ENCODE data around the gene WBP11.

Gene WBP11

DNA sequence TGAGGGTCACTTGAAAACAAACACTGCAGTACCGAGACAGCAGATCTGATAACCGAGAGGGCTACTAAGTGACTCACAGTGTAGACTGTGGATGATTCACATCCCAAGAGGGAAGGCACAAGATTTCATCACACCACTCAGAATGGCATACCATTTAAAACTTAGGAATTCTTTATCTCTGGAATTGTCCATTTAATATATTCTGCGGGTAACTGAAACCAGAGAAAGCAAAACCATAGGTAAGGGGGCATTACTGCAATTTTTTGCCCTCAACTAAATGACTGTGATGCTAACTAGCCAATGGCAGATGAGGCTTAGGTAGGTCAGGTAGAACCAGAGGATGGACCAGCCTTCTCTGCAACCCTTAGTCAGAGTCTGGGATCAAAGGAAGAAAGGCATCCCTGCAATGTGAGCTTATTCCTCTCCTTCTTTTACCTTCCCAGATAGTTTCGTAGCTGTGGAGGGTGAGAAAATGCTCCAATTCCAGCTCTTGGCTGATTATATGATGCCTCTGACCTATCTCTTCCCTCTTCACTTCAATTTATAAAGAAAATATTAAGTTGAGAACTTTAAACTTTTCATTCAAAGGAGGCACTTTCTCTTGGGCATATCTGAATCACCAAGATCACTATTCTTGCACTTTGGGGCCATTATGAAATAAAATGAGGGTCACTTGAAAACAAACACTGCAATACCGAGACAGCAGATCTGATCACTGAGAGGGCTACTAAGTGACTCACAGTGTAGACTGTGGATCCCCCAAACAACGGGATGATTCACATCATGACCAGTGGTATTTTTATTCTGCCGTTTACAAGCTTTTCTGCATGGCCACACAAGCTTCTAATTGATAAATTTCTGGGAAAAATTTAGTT is 33.3 kb upstream of the WBP11 start:
- Histone ChIP-seq H3K36me3 (ENCODE audit: control insufficient read depth in 4 of 4, insufficient read depth in 4 of 4, low read length in 3 of 4) (no peaks in the 10 kb centered on the region), H3K27ac (ENCODE audit: insufficient read depth in 1 of 2, low read depth in 1 of 2, low read length in 2 of 2, poor library complexity in 1 of 2, severe bottlenecking in 2 of 2) (no peak overlapping the region)

DNA sequence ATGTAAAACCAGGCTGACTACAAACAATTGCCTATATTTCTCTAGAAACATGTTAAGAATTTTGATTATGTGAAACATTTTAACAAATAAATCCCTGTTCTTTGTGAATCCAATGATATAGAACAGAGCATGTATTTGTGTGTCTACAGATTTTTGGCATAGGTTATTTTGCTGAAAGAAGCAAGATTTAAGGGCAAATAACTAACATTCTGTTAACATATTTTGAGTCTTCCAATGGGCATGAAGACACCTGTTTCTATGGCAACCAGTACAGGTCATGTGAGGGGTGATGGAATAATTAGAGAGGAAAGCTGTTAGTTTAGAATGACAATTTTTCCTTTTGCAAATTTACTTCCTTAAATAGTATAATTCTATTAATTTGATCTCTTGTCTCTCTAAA is 31.2 kb upstream of the WBP11 start:
- no peak for DNase-seq
- no peaks in the 10 kb centered on the region for H3K36me3 ChIP-seq (ENCODE audit: control insufficient read depth in 4 of 4, insufficient read depth in 4 of 4, low read length in 3 of 4)
- peaks cover 0 to 4% (median 0%) of the 10 kb centered on the region in 5 experiments for H3K9me3 ChIP-seq (ENCODE audit: control extremely low read depth in 1 of 5, control insufficient read depth in 4 of 5, insufficient read depth in 2 of 5, low read depth in 1 of 5, low read length in 4 of 5)
- ChIA-PET CTCF (interaction anchor here (1.2 kb wide), 1 partner anchor 162 kb away, joined by 3 read pairs; no protein-coding TSS in a partner anchor), POLR2A (no interaction called here)
- no peak overlapping the region for H3K4me3 ChIP-seq (ENCODE audit: control insufficient read depth in 1 of 7, extremely low read depth in 1 of 7, insufficient read depth in 4 of 7, low read depth in 2 of 7, low read length in 6 of 7)
- H3K27ac ChIP-seq (ENCODE audit: insufficient read depth in 1 of 2, low read depth in 1 of 2, low read length in 2 of 2, poor library complexity in 1 of 2, severe bottlenecking in 2 of 2): no peak overlapping the region
- no peaks in the 10 kb centered on the region for H3K4me1 ChIP-seq (ENCODE audit: control extremely low read depth in 1 of 4, control insufficient read depth in 4 of 4, insufficient read depth in 4 of 4, low read length in 3 of 4)
- no peaks in the 10 kb centered on the region for H3K27me3 ChIP-seq (replicated peaks in 2 of 5; ENCODE audit: control insufficient read depth in 4 of 5, insufficient read depth in 5 of 5, low read length in 4 of 5)

More for the DNA sequence above, 33.3 kb upstream of the WBP11 start:
- DNase-seq: no peak
- ChIA-PET POLR2A (no interaction called here), CTCF (interaction anchor here (1.0 to 1.5 kb wide), 4 partner anchors 8 to 66 kb away, joined by 3 to 4 read pairs (median 3); a partner anchor contains a TSS)
- peaks cover 0 to 4% (median 0%) of the 10 kb centered on the region in 5 experiments for H3K9me3 ChIP-seq (ENCODE audit: control extremely low read depth in 1 of 5, control insufficient read depth in 4 of 5, insufficient read depth in 2 of 5, low read depth in 1 of 5, low read length in 4 of 5)
- H3K4me1 ChIP-seq (ENCODE audit: control extremely low read depth in 1 of 4, control insufficient read depth in 4 of 4, insufficient read depth in 4 of 4, low read length in 3 of 4): no peaks in the 10 kb centered on the region
- H3K4me3 ChIP-seq (ENCODE audit: control insufficient read depth in 1 of 7, extremely low read depth in 1 of 7, insufficient read depth in 4 of 7, low read depth in 2 of 7, low read length in 6 of 7): no peak overlapping the region
- H3K27me3 ChIP-seq (replicated peaks in 2 of 5; ENCODE audit: control insufficient read depth in 4 of 5, insufficient read depth in 5 of 5, low read length in 4 of 5): no peaks in the 10 kb centered on the region
- 95% methylated on average over 5 of the region's 7 CpGs for WGBS (ENCODE audit: insufficient coverage)

DNA sequence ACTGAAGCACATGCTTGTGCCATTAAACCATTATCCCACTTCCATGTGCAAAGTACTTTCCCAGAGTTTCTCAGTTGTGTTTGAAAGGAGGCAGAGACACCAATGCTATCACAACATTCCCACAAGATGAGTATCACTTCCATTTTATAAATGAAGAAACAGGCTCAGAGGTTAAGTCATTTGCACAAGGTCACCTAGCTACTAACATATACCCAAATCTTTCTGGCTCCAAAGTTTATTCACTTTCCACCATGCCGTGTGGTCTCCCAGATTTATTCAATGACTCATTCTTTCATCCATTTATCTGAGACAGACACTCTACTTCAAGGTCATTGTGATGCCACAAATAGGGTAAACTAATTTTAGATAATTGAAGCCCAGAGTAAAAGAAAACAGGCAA is 30.7 kb upstream of the WBP11 start:
- H3K9me3 ChIP-seq (ENCODE audit: control extremely low read depth in 1 of 5, control insufficient read depth in 4 of 5, insufficient read depth in 2 of 5, low read depth in 1 of 5, low read length in 4 of 5): no peaks in the 10 kb centered on the region
- H3K27ac ChIP-seq (ENCODE audit: insufficient read depth in 1 of 2, low read depth in 1 of 2, low read length in 2 of 2, poor library complexity in 1 of 2, severe bottlenecking in 2 of 2): no peak overlapping the region
- H3K27me3 ChIP-seq (replicated peaks in 2 of 5; ENCODE audit: control insufficient read depth in 4 of 5, insufficient read depth in 5 of 5, low read length in 4 of 5): no peaks in the 10 kb centered on the region
- ChIA-PET CTCF (interaction anchor here (0.7 to 1.4 kb wide), 2 partner anchors 10 to 314 kb away, joined by 3 to 4 read pairs; partner anchors contain the start of gene ART4), POLR2A (no interaction called here)
- H3K4me1 ChIP-seq (ENCODE audit: control extremely low read depth in 1 of 4, control insufficient read depth in 4 of 4, insufficient read depth in 4 of 4, low read length in 3 of 4): no peaks in the 10 kb centered on the region
- WGBS (ENCODE audit: insufficient coverage): 88% methylated on average over 1 of the region's 1 CpG
- H3K36me3 ChIP-seq (ENCODE audit: control insufficient read depth in 4 of 4, insufficient read depth in 4 of 4, low read length in 3 of 4): no peaks in the 10 kb centered on the region
- DNase-seq: no peak
- no peak overlapping the region for H3K4me3 ChIP-seq (ENCODE audit: control insufficient read depth in 1 of 7, extremely low read depth in 1 of 7, insufficient read depth in 4 of 7, low read depth in 2 of 7, low read length in 6 of 7)

DNA sequence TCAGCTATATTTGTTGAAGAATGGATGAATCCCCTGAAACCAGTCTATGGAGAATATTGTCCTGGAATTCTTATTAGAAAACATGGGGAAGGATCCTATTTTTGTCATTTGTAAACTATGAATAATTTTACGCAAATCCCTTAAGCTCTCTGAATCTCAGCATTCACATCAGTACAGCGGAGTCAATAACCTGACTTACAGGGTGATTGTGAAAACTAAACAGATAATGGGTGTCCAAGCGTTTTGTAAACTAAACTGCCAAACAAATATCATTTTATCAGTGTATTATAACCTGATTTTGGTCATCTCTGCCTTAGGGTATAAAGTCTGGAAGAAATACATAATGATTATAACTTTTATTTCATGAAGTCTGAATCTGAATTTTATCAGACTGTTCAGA is 30.1 kb upstream of the WBP11 start:
- POLR2A ChIA-PET: interaction anchor here (0.6 kb wide), 1 partner anchor 20 kb away, joined by 3 read pairs; no protein-coding TSS in a partner anchor
- no peaks in the 10 kb centered on the region for H3K9me3 ChIP-seq (ENCODE audit: control extremely low read depth in 1 of 5, control insufficient read depth in 4 of 5, insufficient read depth in 2 of 5, low read depth in 1 of 5, low read length in 4 of 5)
- H3K36me3 ChIP-seq (ENCODE audit: control insufficient read depth in 4 of 4, insufficient read depth in 4 of 4, low read length in 3 of 4): no peaks in the 10 kb centered on the region
- H3K4me3 ChIP-seq (ENCODE audit: control insufficient read depth in 1 of 7, extremely low read depth in 1 of 7, insufficient read depth in 4 of 7, low read depth in 2 of 7, low read length in 6 of 7): no peak overlapping the region
- no CpG with 5 or more reads among the region's 3 CpGs for WGBS (ENCODE audit: insufficient coverage)
- H3K4me1 ChIP-seq (ENCODE audit: control extremely low read depth in 1 of 4, control insufficient read depth in 4 of 4, insufficient read depth in 4 of 4, low read length in 3 of 4): no peaks in the 10 kb centered on the region
- H3K27me3 ChIP-seq (replicated peaks in 2 of 5; ENCODE audit: control insufficient read depth in 4 of 5, insufficient read depth in 5 of 5, low read length in 4 of 5): no peaks in the 10 kb centered on the region
- no peak for DNase-seq
- CTCF ChIA-PET: interaction anchor here (1.4 kb wide), 1 partner anchor 10 kb away, joined by 4 read pairs; the partner anchor contains the start of gene ART4
- no peak overlapping the region for H3K27ac ChIP-seq (ENCODE audit: insufficient read depth in 1 of 2, low read depth in 1 of 2, low read length in 2 of 2, poor library complexity in 1 of 2, severe bottlenecking in 2 of 2)

DNA sequence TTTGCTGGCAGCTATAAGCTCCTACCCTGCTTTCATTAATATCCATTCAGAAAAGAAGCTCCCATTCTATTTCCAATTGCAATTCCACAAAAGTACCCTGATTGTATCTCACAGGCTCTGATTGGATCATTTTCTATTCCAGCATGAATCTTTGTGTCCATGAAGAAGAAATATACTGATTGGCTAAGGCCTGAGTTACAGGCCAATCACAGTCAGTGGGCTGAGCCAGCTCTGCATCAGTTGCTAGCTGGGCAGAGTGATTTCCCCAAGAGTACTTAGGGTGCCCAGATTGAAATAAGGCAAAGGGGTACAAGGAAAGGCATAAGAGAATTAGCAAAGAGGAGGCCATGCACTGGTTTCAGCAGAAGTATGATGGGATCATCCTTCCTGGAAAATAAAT is 25.6 kb upstream of the WBP11 start:
- peak in 2 of 3 donors; percentile 33 to 34 for DNase-seq
- Histone ChIP-seq H3K4me1 (ENCODE audit: control extremely low read depth in 1 of 4, control insufficient read depth in 4 of 4, insufficient read depth in 4 of 4, low read length in 3 of 4) (no peaks in the 10 kb centered on the region), H3K27ac (ENCODE audit: insufficient read depth in 1 of 2, low read depth in 1 of 2, low read length in 2 of 2, poor library complexity in 1 of 2, severe bottlenecking in 2 of 2) (no peak overlapping the region), H3K4me3 (ENCODE audit: control insufficient read depth in 1 of 7, extremely low read depth in 1 of 7, insufficient read depth in 4 of 7, low read depth in 2 of 7, low read length in 6 of 7) (no peak overlapping the region), H3K27me3 (replicated peaks in 2 of 5; ENCODE audit: control insufficient read depth in 4 of 5, insufficient read depth in 5 of 5, low read length in 4 of 5) (no peaks in the 10 kb centered on the region), H3K9me3 (ENCODE audit: control extremely low read depth in 1 of 5, control insufficient read depth in 4 of 5, insufficient read depth in 2 of 5, low read depth in 1 of 5, low read length in 4 of 5) (no peaks in the 10 kb centered on the region), H3K36me3 (ENCODE audit: control insufficient read depth in 4 of 4, insufficient read depth in 4 of 4, low read length in 3 of 4) (no peaks in the 10 kb centered on the region)
- ChIA-PET CTCF (interaction anchor here (0.9 to 1.8 kb wide), 5 partner anchors 8 to 166 kb away, joined by 3 to 5 read pairs (median 3); no protein-coding TSS in a partner anchor), POLR2A (interaction anchor here (0.7 kb wide), 1 partner anchor 75 kb away, joined by 3 read pairs; no protein-coding TSS in a partner anchor)

DNA sequence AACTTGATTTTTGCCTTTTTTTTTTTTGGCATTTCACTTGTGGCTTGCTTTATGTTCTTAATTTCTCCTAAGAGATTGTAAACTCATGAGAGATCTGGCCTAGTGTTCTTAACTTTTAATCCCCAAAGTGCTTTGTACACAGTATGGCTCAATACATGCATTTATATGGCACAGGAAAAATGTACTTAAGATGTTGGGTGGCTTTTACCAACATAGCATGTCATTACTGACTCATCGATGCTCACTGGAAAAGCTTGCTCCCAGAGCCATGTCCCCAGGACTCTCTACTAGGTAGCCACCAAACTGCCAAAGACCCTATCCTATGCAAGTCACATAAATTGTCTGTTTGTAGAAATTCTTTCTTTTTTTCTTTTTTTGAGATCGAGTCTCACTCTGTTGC is 23.8 kb upstream of the WBP11 start:
- POLR2A ChIA-PET: no interaction called here
- CTCF ChIA-PET: interaction anchor here (1.2 to 1.8 kb wide), 2 partner anchors 10 to 168 kb away, joined by 3 to 5 read pairs; no protein-coding TSS in a partner anchor

DNA sequence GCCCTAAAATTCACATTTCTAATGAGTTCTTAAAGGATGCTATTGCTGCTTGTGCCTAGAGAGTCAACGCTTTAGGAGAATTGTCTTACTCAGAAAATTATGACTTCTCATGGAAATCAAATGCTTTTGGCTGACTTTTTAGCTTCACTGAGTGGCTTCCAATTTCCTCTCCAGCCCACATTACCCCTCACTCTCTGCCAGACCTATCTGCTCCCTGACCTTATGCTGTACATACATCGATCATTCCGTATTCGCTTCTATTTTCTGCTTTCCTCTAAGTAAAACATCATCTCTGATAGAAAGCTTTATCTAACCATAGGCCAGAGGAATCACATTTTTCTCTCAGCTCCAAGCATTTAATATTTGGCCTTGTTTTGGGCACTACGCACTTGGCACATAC is 23.2 kb upstream of the WBP11 start:
- Histone ChIP-seq H3K27ac (ENCODE audit: insufficient read depth in 1 of 2, low read depth in 1 of 2, low read length in 2 of 2, poor library complexity in 1 of 2, severe bottlenecking in 2 of 2) (no peak overlapping the region), H3K36me3 (ENCODE audit: control insufficient read depth in 4 of 4, insufficient read depth in 4 of 4, low read length in 3 of 4) (no peaks in the 10 kb centered on the region), H3K9me3 (ENCODE audit: control extremely low read depth in 1 of 5, control insufficient read depth in 4 of 5, insufficient read depth in 2 of 5, low read depth in 1 of 5, low read length in 4 of 5) (no peaks in the 10 kb centered on the region), H3K4me1 (ENCODE audit: control extremely low read depth in 1 of 4, control insufficient read depth in 4 of 4, insufficient read depth in 4 of 4, low read length in 3 of 4) (no peaks in the 10 kb centered on the region), H3K4me3 (ENCODE audit: control insufficient read depth in 1 of 7, extremely low read depth in 1 of 7, insufficient read depth in 4 of 7, low read depth in 2 of 7, low read length in 6 of 7) (no peak overlapping the region), H3K27me3 (replicated peaks in 2 of 5; ENCODE audit: control insufficient read depth in 4 of 5, insufficient read depth in 5 of 5, low read length in 4 of 5) (no peaks in the 10 kb centered on the region)
- WGBS (ENCODE audit: insufficient coverage): 100% methylated on average over 5 of the region's 5 CpGs
- ChIA-PET CTCF (interaction anchor here (1.2 kb wide), 1 partner anchor 10 kb away, joined by 3 read pairs; no protein-coding TSS in a partner anchor), POLR2A (no interaction called here)
- no peak for DNase-seq

More for the DNA sequence above, 23.8 kb upstream of the WBP11 start:
- Histone ChIP-seq H3K27ac (ENCODE audit: insufficient read depth in 1 of 2, low read depth in 1 of 2, low read length in 2 of 2, poor library complexity in 1 of 2, severe bottlenecking in 2 of 2) (no peak overlapping the region), H3K4me1 (ENCODE audit: control extremely low read depth in 1 of 4, control insufficient read depth in 4 of 4, insufficient read depth in 4 of 4, low read length in 3 of 4) (no peaks in the 10 kb centered on the region), H3K4me3 (ENCODE audit: control insufficient read depth in 1 of 7, extremely low read depth in 1 of 7, insufficient read depth in 4 of 7, low read depth in 2 of 7, low read length in 6 of 7) (no peak overlapping the region), H3K36me3 (ENCODE audit: control insufficient read depth in 4 of 4, insufficient read depth in 4 of 4, low read length in 3 of 4) (no peaks in the 10 kb centered on the region), H3K9me3 (ENCODE audit: control extremely low read depth in 1 of 5, control insufficient read depth in 4 of 5, insufficient read depth in 2 of 5, low read depth in 1 of 5, low read length in 4 of 5) (no peaks in the 10 kb centered on the region), H3K27me3 (replicated peaks in 2 of 5; ENCODE audit: control insufficient read depth in 4 of 5, insufficient read depth in 5 of 5, low read length in 4 of 5) (no peaks in the 10 kb centered on the region)
- 100% methylated on average over 2 of the region's 2 CpGs for WGBS (ENCODE audit: insufficient coverage)
- no peak for DNase-seq
